ENCODE data around the gene ZC3H10. TPM values are rescaled to one million over a fixed set of nuclear protein-coding genes. Genes with fewer than 3 reads are reported as not detected.

ZC3H10 gene
- total RNA-seq, 1 donor from 2014 or later = 9.5 TPM

DNA sequence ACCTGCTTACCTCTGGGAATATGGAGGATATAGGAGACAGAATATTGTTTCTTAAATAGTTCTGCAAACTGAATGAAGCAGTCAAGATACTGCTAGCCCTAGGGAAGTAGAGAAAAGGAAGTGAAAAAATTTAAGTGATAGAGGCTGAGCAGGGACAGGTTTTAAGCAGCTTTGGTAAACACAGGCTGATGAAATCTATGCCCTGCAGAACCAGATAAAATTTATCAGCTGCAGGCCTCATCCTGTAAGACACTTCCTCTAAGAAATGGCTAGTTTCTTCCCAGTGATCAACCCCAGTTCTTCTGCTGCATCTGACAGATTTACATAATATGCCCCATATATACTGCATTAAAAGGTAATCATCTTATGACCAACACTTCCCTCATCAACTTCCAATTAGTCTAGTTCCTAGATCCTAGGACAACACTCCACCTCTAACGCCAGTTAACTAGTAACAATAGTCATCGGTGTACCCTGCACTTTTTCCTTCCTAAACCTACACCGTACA lies 8.7 kb downstream of the ZC3H10 start:
- intact Hi-C loops (cut with micrococcal nuclease) = loop anchor here (1.0 to 5.0 kb wide), 13 partner anchors 8 to 1156 kb away; partner anchors contain the start of genes ANKRD52, COQ10A, CS and MYL6

DNA sequence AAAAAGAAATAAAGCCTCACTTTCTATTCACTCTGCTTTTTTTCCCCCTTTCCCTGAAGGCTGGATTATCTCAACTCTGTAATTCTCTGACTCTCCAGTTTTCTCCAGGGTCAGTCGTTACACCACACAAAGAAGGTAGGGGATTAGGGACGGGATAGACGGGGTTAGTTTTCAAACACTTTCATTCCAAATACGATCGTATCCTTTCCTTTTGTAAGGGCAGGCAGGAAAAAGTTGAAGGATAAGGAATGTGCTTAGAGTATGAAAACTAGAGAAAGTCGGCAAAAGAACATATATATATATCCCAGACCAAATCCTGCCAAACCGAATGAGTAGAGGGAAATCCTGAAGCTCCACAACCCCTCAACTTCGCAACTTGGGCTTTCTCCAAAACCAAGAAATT lies 9.4 kb downstream of the ZC3H10 start:
- intact Hi-C loops (cut with micrococcal nuclease) = loop anchor here (1.0 to 5.0 kb wide), 5 partner anchors 23 to 1155 kb away; partner anchors contain the start of genes ANKRD52, COQ10A, PA2G4 and TIMELESS

DNA sequence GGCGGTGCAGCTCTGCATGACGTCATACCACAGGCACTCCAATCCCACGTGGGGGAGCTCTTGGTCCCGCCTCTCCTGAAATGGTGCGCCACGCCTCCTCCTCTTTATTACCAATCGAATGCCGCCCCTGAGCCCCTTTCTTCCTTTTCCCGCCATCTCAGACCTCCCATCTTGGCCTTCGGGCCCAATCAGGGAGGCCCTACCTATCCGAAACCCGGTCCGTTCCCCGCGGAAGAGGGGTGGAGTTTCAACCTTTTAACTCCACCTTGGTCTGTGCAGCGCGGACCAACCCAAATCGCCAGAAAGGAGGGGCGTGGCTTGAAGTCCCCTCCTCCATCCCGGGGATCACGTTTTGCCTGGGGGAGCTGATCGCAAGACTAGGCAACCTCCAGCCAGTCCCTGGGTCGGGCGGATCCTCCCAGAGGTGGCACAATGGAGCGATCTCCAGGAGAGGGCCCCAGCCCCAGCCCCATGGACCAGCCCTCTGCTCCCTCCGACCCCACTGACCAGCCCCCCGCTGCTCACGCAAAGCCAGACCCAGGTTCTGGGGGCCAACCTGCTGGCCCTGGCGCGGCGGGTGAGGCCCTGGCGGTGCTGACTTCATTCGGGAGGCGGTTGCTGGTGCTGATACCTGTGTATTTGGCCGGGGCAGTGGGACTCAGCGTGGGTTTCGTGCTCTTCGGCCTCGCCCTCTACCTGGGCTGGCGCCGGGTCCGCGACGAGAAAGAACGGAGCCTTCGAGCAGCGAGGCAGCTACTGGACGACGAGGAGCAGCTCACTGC lies 10.0 kb downstream of the ZC3H10 start, which contains the start of gene ESYT1:
ESYT1 (plus strand) TSS at position 380 of the 782 bp plus-strand sequence; CDS start at position 433, 53 bp downstream.
- intact Hi-C loops (cut with micrococcal nuclease) = loop anchor here (1.0 to 5.0 kb wide), 8 partner anchors 24 to 1154 kb away; partner anchors contain the start of genes ANKRD52, COQ10A, PA2G4 and PYM1

DNA sequence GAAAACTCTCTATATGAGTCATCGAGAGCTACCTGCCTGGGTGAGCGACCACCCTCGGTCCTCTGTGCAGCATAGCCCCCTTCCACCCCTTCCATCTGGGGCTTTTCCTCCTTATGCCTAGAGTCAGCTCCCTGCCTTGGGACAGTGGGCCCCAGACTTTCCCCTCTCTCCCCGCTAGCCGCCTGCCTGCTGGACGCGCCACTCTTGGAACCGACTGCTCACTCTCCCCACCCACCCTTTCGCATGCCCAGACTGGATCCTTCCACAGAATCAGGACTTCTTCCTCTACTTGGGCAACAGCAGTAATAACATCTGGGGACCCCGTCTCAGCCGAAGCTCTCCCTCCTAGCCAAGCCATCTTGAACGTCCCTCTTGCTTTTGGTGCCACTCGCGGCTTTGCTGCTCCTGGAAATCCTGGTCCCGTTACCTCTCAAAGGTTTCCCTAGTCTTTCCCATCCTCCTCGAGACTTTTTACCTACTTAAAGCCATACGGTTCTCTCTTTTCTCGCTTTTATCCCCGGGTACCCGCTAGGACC lies 10.7 kb downstream of the ZC3H10 start:
- intact Hi-C loops (cut with micrococcal nuclease) = loop anchor here (1.0 to 5.0 kb wide), 5 partner anchors 10 to 1154 kb away; partner anchors contain the start of genes PYM1 and SPRYD4

DNA sequence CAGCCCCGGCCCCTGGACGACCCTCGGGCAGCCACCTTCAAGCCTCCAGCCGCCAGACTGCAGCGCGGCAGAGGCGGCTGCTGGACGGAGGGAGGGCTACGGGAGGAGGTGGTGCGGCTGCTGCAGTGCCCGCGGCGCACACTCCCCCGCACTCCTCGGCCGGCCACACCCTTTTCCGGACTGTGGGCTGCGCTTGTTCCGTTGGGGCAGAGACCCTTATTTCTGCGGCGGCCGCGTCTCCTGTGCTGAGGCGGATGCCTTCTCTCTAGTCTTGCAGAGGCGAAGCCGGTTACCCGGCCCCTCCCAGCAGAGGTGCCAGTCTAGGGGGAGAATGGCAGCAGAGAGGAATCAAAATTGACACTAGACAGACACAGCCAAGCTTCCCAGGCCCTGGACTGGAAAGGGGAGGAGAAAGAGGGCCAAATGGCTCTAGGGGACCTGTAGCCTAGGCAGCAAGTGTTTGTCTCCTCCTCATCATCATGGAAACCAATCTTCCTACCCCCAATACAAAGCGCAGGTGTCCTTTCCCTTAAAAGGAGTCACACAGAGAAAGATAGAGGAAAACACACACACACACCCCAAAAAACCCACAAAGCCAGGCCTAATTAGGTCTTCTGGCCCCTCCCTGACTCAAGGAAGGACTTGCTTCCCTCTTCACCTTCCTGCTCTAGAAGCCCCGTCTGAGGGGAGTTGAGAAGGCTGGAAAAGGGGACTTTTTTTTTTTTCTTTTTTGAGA lies 11.3 kb downstream of the ZC3H10 start:
- intact Hi-C loops (cut with micrococcal nuclease) = loop anchor here (1.0 to 5.0 kb wide), 3 partner anchors 9 to 1153 kb away; partner anchors contain the start of gene SPRYD4

DNA sequence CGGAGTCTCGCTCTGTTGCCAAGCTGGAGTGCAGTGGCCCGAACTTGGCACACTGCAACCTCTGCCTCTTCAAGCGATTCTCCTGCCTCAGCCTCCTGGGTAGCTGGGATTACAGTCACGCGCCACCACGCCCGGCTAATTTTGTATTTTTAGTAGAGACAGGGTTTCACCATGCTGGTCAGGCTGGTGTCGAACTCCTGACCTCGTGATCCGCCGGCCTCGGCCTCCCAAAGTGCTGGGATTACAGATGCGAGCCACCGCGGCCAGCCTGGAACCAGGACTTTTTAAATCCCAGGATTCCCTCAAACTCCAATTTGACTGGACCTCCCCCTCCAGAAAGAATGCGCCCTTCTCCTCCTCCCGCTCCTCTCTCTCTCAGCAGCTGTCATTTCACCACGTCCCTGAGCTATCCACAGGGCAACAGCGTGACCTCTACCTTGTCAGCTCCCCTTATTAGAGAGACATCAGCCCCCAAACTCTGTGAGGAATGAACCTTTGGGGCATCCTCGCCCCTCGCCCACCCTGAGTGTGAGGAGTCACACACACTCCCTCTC lies 12.0 kb downstream of the ZC3H10 start:
- intact Hi-C loops (cut with micrococcal nuclease) = loop anchor here (1.0 to 5.0 kb wide), 3 partner anchors 8 to 1152 kb away; partner anchors contain the start of gene SPRYD4

DNA sequence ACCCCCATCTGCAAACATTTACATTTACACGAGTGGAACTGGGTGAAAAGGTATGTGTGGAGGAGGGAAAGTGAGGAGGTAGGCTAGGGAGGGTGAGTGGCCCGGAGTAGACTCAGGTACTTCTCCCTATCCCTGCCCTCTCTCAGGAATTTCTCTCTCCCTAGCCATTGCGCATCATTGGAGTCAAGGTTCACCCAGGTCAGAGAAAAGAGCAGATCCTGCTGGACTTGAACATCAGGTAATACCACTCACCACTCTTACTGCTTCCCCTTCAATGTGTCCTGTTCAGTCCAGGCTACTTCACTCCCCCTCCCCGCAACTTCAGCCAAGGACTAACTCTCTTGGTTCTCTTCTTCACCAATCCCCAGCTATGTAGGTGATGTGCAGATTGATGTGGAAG lies 12.8 kb downstream of the ZC3H10 start:
- intact Hi-C loops (cut with micrococcal nuclease) = no loop called here

DNA sequence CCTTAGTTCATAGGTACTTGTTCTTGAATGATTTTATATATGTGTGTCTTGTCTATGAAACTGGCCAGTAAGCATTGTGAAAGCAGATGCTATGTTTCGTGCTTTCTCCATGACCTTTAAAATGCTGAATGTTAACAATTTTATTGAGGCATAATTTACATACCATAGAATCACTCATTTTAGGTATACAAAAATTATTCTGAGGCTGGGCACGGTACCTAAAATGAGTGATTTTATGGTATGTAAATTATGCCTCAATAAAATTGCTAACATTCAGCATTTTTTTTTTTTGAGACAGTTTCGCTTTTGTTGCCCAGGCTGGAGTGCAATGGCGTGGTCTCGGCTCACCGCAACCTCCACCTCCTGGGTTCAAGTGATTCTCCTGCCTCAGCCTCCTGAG lies 16.8 kb downstream of the ZC3H10 start:
- intact Hi-C loops (cut with micrococcal nuclease) = no loop called here

DNA sequence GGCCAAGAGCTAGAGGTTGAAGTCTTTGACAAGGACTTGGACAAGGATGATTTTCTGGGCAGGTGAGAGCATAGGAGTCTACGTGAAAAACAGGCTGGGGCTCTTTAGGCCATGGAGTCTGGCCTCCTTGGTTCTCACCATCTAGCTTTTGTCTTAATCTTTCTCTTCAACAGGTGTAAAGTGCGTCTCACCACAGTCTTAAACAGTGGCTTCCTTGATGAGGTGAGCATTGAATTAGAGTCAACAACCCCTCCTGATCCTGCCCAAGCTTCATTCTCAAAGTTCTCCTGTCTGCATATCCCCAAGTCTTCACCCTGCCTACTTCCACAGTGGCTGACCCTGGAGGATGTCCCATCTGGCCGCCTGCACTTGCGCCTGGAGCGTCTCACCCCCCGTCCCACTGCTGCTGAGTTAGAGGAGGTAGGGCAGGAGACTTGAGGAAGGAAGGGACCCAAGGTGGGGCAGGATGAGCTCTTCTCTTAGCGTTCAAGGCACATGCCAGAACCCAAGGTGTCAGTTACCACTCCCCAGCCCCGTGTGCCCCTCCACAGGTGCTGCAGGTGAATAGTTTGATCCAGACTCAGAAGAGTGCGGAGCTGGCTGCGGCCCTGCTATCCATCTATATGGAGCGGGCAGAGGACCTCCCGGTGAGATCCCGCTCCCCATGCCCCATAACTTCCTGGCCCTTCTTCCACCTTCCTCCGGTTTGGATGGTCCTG lies 19.9 kb downstream of the ZC3H10 start:
- intact Hi-C loops (cut with micrococcal nuclease) = loop anchor here (1.0 kb wide), 1 partner anchor 9 kb away; no protein-coding TSS in a partner anchor

DNA sequence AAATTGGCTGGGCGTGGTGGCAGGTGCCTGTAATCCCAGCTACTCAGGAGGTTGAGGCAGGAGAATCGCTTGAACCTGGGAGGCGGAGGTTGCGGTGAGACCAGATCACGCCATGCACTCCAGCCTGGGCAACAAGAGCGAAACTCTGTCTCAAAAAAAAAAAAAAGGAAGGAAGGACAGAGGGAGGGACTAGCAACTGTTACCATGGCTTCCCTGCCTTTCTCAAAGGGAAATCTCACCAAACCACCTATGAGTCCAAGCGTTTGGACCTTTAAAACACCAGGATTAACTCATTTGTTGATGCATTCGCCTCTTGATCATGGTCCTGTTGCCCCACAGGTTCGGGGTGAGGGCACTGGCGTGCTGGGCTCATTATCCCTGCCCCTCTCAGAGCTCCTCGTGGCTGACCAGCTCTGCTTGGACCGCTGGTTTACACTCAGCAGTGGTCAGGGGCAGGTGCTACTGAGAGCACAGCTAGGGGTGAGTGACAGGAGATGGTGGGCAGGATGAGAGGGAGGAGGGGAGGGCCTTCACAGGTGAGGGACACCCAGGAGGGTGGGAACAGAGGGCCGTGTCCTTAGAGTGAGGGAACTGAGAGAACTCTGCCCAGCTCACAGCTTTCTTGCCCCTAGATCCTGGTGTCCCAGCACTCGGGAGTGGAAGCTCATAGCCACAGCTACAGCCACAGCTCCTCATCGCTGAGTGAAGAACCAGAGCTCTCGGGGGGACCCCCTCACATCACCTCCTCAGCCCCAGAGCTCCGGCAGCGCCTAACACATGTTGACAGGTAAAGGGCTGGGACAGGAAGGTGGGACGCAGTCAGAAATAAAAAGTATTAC lies 24.1 kb downstream of the ZC3H10 start:
- intact Hi-C loops (cut with micrococcal nuclease) = no loop called here

DNA sequence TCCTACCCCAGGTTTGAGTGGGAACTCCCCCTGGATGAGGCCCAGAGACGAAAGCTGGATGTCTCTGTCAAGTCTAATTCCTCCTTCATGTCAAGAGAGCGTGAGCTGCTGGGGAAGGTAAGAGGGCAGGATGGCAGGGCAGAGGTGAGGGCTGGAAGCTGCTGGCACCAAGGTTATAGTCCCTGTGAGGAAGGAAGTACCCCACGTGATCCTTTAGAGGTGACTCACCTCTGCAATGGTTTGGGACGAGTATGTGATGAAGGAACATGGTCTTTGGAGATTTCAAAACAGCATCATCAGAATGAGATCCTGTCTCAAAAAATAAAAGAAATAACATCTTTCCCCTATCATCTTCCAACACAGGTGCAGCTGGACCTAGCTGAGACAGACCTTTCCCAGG lies 25.2 kb downstream of the ZC3H10 start:
- intact Hi-C loops (cut with micrococcal nuclease) = no loop called here

DNA sequence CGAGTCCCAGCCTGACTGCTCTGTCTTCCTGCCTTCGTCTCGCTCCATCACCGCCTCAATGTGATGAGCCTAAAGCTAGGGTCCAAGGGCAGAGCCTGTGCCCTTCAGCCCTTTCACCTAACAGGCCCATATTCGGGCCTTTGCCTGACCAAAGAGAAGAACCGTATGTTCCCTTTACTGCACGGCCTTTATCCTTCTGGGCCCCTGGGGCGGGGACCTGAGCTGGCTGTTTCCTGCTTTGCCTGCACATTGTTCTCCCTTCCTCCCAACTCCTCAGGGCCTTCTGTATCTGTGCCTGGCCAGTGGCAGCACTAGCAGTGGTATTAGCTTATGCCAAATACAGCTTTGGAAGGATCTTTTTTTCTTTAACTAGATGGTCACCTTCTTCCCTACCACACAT lies 25.8 kb downstream of the ZC3H10 start:
- intact Hi-C loops (cut with micrococcal nuclease) = no loop called here

DNA sequence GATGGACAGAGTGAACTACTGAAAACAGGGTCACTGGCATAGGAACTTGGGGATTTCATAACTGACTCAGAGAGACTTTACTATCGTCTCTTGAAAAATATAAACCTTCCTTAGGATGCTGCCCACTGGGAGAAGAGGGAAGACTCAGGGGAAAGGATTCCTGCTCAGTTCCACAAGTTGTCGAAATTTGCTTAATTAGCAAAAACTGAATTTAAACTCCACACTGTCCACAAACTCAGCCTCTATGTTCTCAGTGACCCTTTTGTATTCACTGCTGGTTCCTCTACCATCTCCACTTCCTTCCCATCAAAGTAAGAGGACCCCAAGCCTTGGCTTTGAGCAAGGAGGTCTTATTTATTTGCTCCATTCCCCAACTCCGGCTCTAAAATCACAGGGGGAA lies 27.2 kb downstream of the ZC3H10 start:
- intact Hi-C loops (cut with micrococcal nuclease) = no loop called here

DNA sequence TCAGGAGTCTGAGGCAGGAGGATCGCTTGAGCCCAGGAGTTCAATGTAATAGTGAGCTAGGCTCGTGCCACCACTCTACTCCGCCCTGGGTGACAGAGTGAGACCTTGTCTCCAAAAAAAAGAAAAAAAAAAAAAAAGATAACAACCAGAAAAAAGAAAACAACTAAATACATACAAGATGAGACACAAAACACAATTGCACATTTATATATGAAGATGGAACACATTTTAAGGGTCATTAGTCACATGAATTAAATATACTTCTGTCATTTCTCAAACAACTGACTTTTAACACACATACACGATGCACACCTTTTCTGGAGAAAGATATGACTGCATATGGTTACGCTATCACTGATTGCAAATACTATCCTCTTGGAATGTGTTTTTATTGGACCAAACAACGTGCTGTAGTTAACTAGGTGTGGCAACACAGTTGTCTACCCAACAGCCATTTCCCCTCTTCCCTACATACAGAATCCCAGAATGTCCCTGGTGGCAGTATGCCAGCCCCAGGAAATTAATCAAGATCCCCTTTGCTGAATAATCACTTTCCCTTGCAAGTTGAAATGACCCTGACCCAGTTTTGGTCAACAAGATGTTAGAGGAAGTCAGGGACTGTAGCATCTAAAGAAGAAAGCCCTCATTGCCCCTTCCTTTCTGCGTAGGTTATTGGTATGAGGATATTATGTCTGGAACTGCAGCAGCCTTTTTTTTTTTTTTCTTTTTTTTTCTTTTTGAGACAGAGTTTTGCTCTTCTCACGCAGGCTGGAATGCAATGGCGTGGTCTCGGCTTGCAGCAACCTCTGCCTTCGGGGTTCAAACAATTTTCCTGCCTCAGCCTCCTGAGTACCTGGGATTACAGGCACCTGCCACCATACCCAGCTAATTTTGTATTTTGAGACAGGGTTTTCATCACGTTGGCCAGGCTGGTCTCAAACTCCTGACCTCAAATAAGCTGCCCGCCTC lies 28.7 kb downstream of the ZC3H10 start:
- intact Hi-C loops (cut with micrococcal nuclease) = no loop called here

DNA sequence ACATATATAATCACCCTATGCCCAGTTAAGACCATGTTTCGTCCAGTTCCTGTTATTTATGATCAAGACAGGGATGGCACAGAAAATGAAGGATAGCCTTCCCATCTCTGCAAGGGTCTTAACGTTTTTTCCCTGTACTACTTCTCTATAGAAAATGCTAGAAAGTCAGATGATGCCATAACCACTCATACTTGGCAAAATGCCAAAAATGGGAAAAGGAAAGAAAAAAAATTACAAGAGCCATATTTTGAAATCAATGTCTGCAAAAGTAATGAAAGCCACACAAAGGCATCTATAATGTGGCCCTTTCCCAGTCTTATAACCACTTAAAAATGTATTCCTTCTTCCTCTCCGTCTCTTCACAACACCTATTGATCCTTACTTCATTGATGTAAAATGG lies 32.5 kb downstream of the ZC3H10 start:
- intact Hi-C loops (cut with micrococcal nuclease) = loop anchor here (5.0 kb wide), 1 partner anchor 333 kb away; the partner anchor contains the start of genes ORMDL2 and SARNP

DNA sequence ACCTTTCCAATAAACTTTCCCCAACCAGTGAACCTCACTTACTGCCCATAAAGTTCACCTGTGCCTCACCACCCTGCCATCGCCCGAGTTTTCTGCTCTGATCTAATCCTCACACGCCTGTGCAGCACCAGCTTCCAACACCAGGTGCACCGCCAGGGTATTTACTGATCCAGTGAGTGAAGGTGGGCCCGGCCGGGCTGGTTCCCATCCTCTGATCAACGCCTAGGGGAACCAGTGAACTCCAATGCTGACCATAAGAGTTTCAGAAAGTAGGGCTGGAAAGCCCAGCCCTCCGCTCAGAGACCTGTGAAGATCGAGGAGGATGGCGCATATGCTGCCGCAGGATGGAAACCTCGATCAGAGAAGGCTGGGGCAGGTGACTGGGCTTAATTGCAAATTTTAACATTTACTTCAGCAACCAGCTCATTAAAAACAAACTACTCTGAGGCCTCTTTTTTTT lies 33.6 kb downstream of the ZC3H10 start:
- intact Hi-C loops (cut with micrococcal nuclease) = loop anchor here (1.0 to 5.0 kb wide), 11 partner anchors 9 to 334 kb away; partner anchors contain the start of genes DGKA, ORMDL2, PA2G4 and RPS26

DNA sequence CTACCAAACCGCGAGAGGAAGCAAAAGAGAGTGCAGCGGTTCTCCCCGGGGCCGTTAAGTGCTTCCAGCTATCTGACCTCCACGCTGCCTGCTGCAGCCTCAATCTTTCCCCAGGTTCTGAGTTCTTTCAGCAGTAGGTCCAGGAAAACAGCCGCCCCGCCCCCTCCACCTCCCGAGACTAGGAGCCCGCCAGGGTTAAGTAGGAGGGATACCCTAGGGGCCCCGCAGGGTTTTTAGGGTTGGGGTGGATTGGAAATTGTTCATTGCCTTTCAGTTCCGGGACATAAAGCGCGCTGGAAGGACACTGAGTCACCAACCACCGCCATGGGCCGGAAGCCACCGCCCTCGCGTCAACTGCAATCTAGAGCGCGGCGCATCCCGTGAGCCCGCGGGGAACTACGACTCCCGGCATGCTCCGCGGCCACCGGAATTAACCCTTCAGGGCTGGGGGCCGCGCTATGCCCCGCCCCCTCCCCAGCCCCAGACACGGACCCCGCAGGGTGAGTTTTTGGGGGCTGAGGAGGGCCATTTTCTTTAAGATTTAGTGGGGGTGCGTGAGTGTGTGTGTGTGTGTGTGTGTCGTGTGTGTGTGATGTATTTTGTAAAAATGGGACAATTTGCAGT lies 34.2 kb downstream of the ZC3H10 start, which contains the start of gene MYL6B:
MYL6B (plus strand) TSS at position 456 of the 624 bp plus-strand sequence. CDS start 1,332 bp downstream, outside the sequence.
- intact Hi-C loops (cut with micrococcal nuclease) = loop anchor here (1.0 to 5.0 kb wide), 10 partner anchors 8 to 335 kb away; partner anchors contain the start of genes DGKA, ORMDL2, PA2G4 and RPS26
